Memory B cell (primary cell): ENCODE data around the gene AUTS2.
A peak's percentile ranks its signal among the peaks of the same experiment; 100 is the strongest.

Source experiments
- ATAC-seq: fragments of 150-1000 bp; cut with Tn5 transposase; 2 replicates; pipeline ENCODE4 v1.10.0; 2021; ENCODE audit warnings: low read depth, mild to moderate bottlenecking, moderate library complexity
- DNase-seq, 2 donors: peaks; one replicate each; pipeline ENCODE4 v3.0.0; 2022; ENCODE audit warnings: low spot score in 2 of 2
- H3K27ac Mint-ChIP-seq: one replicate; pipeline ENCODE4 v1.8.0; 2022; ENCODE audit warnings: mild to moderate bottlenecking, moderate library complexity, mixed read lengths
- H3K27me3 Mint-ChIP-seq: one replicate; pipeline ENCODE4 v1.8.0; 2022; ENCODE audit warnings: mixed read lengths
- H3K36me3 Mint-ChIP-seq: one replicate; pipeline ENCODE4 v1.8.0; 2022; ENCODE audit warnings: mild to moderate bottlenecking, mixed read lengths
- H3K4me1 Mint-ChIP-seq: one replicate; pipeline ENCODE4 v1.8.0; 2022; ENCODE audit warnings: mixed read lengths
- H3K4me3 Mint-ChIP-seq: one replicate; pipeline ENCODE4 v1.8.0; 2022; ENCODE audit warnings: mild to moderate bottlenecking, moderate library complexity, mixed read lengths
- H3K9me3 Mint-ChIP-seq: one replicate; pipeline ENCODE4 v1.8.0; 2022; ENCODE audit warnings: mixed read lengths

AUTS2 gene

GRCh38 chr7:70210200-70210935 lies 612.1 kb downstream of the AUTS2 start:
- peaks cover 2% of the 10 kb centered on the region for H3K36me3 Mint-ChIP-seq
- H3K4me3 Mint-ChIP-seq = no peak overlapping the region
- no peaks in the 10 kb centered on the region for H3K27me3 Mint-ChIP-seq
- peaks cover 2% of the 10 kb centered on the region for H3K9me3 Mint-ChIP-seq
- DNase-seq (no peak), ATAC-seq (no peak)
- no peak overlapping the region for H3K27ac Mint-ChIP-seq
- peaks cover 2% of the 10 kb centered on the region for H3K4me1 Mint-ChIP-seq

GRCh38 chr7:70210936-70211310 lies 612.6 kb downstream of the AUTS2 start:
- peaks cover 2% of the 10 kb centered on the region for H3K4me1 Mint-ChIP-seq
- peaks cover 2% of the 10 kb centered on the region for H3K9me3 Mint-ChIP-seq

GRCh38 chr7:70212281-70212680 lies 614.0 kb downstream of the AUTS2 start:
- Mint-ChIP-seq H3K27me3 (no peaks in the 10 kb centered on the region), H3K4me1 (no peaks in the 10 kb centered on the region), H3K27ac (no peak overlapping the region), H3K9me3 (no peaks in the 10 kb centered on the region), H3K4me3 (no peak overlapping the region), H3K36me3 (no peaks in the 10 kb centered on the region)
- DNase-seq = no peak
- no peak for ATAC-seq

More at GRCh38 chr7:70210936-70211310, 612.6 kb downstream of the AUTS2 start:
- DNase-seq (no peak), ATAC-seq (no peak)
- Mint-ChIP-seq H3K27me3 (no peaks in the 10 kb centered on the region), H3K36me3 (peaks cover 2% of the 10 kb centered on the region), H3K27ac (no peak overlapping the region), H3K4me3 (no peak overlapping the region)

- Mint-ChIP-seq H3K4me1 (no peaks in the 10 kb centered on the region), H3K4me3 (no peak overlapping the region), H3K27ac (no peak overlapping the region), H3K9me3 (no peaks in the 10 kb centered on the region), H3K27me3 (no peaks in the 10 kb centered on the region), H3K36me3 (peaks cover 3% of the 10 kb centered on the region)
- DNase-seq = no peak
- ATAC-seq = no peak
Observed at GRCh38 chr7:70214071-70214470, 615.8 kb downstream of the AUTS2 start.

GRCh38 chr7:70215491-70215890 lies 617.2 kb downstream of the AUTS2 start:
- H3K36me3 Mint-ChIP-seq = peaks cover 6% of the 10 kb centered on the region
- H3K4me1 Mint-ChIP-seq = no peaks in the 10 kb centered on the region
- H3K4me3 Mint-ChIP-seq = no peak overlapping the region
- no peaks in the 10 kb centered on the region for H3K9me3 Mint-ChIP-seq
- DNase-seq (no peak), ATAC-seq (no peak)
- no peaks in the 10 kb centered on the region for H3K27me3 Mint-ChIP-seq
- H3K27ac Mint-ChIP-seq = no peak overlapping the region

- Mint-ChIP-seq H3K27ac (no peak overlapping the region), H3K4me1 (no peaks in the 10 kb centered on the region), H3K4me3 (no peak overlapping the region), H3K36me3 (peaks cover 9% of the 10 kb centered on the region), H3K9me3 (no peaks in the 10 kb centered on the region), H3K27me3 (no peaks in the 10 kb centered on the region)
- ATAC-seq (no peak), DNase-seq (no peak)
Observed at GRCh38 chr7:70217571-70217970, 619.3 kb downstream of the AUTS2 start.

GRCh38 chr7:70218006-70218405 lies 619.7 kb downstream of the AUTS2 start:
- DNase-seq (no peak), ATAC-seq (no peak)
- Mint-ChIP-seq H3K4me1 (no peaks in the 10 kb centered on the region), H3K27me3 (no peaks in the 10 kb centered on the region), H3K27ac (no peak overlapping the region), H3K4me3 (no peak overlapping the region), H3K9me3 (no peaks in the 10 kb centered on the region), H3K36me3 (peaks cover 9% of the 10 kb centered on the region)

- Mint-ChIP-seq H3K36me3 (peaks cover 11% of the 10 kb centered on the region), H3K27ac (no peak overlapping the region), H3K9me3 (no peaks in the 10 kb centered on the region), H3K4me1 (no peaks in the 10 kb centered on the region), H3K4me3 (no peak overlapping the region), H3K27me3 (no peaks in the 10 kb centered on the region)
- no peak for ATAC-seq
- no peak for DNase-seq
Observed at GRCh38 chr7:70219061-70219460, 620.8 kb downstream of the AUTS2 start.

GRCh38 chr7:70229242-70229641 lies 631.0 kb downstream of the AUTS2 start:
- DNase-seq (no peak), ATAC-seq (no peak)

GRCh38 chr7:70230761-70231160 lies 632.5 kb downstream of the AUTS2 start:
- Mint-ChIP-seq H3K27ac (no peak overlapping the region), H3K4me3 (no peak overlapping the region), H3K9me3 (peaks cover 13% of the 10 kb centered on the region)

More at GRCh38 chr7:70229242-70229641, 631.0 kb downstream of the AUTS2 start:
- no peaks in the 10 kb centered on the region for H3K4me1 Mint-ChIP-seq
- no peak overlapping the region for H3K27ac Mint-ChIP-seq
- peaks cover 13% of the 10 kb centered on the region for H3K9me3 Mint-ChIP-seq
- peaks cover 29% of the 10 kb centered on the region for H3K36me3 Mint-ChIP-seq
- H3K27me3 Mint-ChIP-seq = no peaks in the 10 kb centered on the region
- no peak overlapping the region for H3K4me3 Mint-ChIP-seq

GRCh38 chr7:70233776-70234175 lies 635.5 kb downstream of the AUTS2 start:
- no peaks in the 10 kb centered on the region for H3K27me3 Mint-ChIP-seq
- peaks cover 27% of the 10 kb centered on the region for H3K36me3 Mint-ChIP-seq
- peaks cover 18% of the 10 kb centered on the region for H3K4me1 Mint-ChIP-seq
- H3K27ac Mint-ChIP-seq = no peak overlapping the region
- DNase-seq (no peak), ATAC-seq (no peak)
- no peak overlapping the region for H3K4me3 Mint-ChIP-seq
- H3K9me3 Mint-ChIP-seq = peaks cover 11% of the 10 kb centered on the region

More at GRCh38 chr7:70230761-70231160, 632.5 kb downstream of the AUTS2 start:
- Mint-ChIP-seq H3K27me3 (no peaks in the 10 kb centered on the region), H3K4me1 (no peaks in the 10 kb centered on the region), H3K36me3 (peaks cover 34% of the 10 kb centered on the region)
- no peak for DNase-seq
- ATAC-seq = no peak

GRCh38 chr7:70237256-70237655 lies 639.0 kb downstream of the AUTS2 start:
- ATAC-seq = no peak
- Mint-ChIP-seq H3K4me1 (peaks cover 18% of the 10 kb centered on the region), H3K27ac (peak overlapping the region; percentile 73), H3K4me3 (no peak overlapping the region), H3K9me3 (no peaks in the 10 kb centered on the region), H3K27me3 (no peaks in the 10 kb centered on the region), H3K36me3 (peaks cover 13% of the 10 kb centered on the region)
- no peak for DNase-seq

- DNase-seq = peak; percentile 19 to 21
- H3K9me3 Mint-ChIP-seq = no peaks in the 10 kb centered on the region
- peak overlapping the region; percentile 3 for H3K4me3 Mint-ChIP-seq
Observed at GRCh38 chr7:70237831-70238575, 639.7 kb downstream of the AUTS2 start.

GRCh38 chr7:70239918-70240317 lies 641.6 kb downstream of the AUTS2 start:
- Mint-ChIP-seq H3K9me3 (no peaks in the 10 kb centered on the region), H3K27ac (no peak overlapping the region), H3K36me3 (peaks cover 3% of the 10 kb centered on the region)

More at GRCh38 chr7:70237831-70238575, 639.7 kb downstream of the AUTS2 start:
- peaks cover 18% of the 10 kb centered on the region for H3K4me1 Mint-ChIP-seq
- H3K27ac Mint-ChIP-seq = peak overlapping the region; percentile 73
- ATAC-seq = peak; percentile 96
- H3K36me3 Mint-ChIP-seq = peaks cover 15% of the 10 kb centered on the region
- H3K27me3 Mint-ChIP-seq = no peaks in the 10 kb centered on the region

More at GRCh38 chr7:70239918-70240317, 641.6 kb downstream of the AUTS2 start:
- DNase-seq (no peak), ATAC-seq (no peak)
- Mint-ChIP-seq H3K4me1 (peaks cover 18% of the 10 kb centered on the region), H3K27me3 (no peaks in the 10 kb centered on the region), H3K4me3 (no peak overlapping the region)
